Osteocyte (in vitro differentiated cells): ENCODE results near the gene DLG2. TPM values are rescaled to one million over a fixed set of nuclear protein-coding genes. Genes with fewer than 3 reads are reported as not detected.
"Not testable (repeated sequence)": the region's sequence is repeated elsewhere in the genome, so short reads cannot be mapped to it uniquely, and the experiment has no call there.

Experiments used
- DNase-seq: peaks from one replicate; pipeline ENCODE4 v3.0.0; 2021; ENCODE audit warnings: mixed read lengths; ENCODE audit not compliant: unreplicated experiment; ENCODE audit errors: extremely low spot score
- H3K27ac Mint-ChIP-seq: one replicate; pipeline ENCODE4 v1.8.0; 2021; ENCODE audit warnings: mild to moderate bottlenecking, mixed read lengths; ENCODE audit not compliant: unreplicated experiment
- H3K27me3 Mint-ChIP-seq: one replicate; pipeline ENCODE4 v1.8.0; 2021; ENCODE audit warnings: mixed read lengths; ENCODE audit not compliant: unreplicated experiment
- H3K36me3 Mint-ChIP-seq: one replicate; pipeline ENCODE4 v1.8.0; 2021; ENCODE audit warnings: mixed read lengths; ENCODE audit not compliant: unreplicated experiment
- H3K4me1 Mint-ChIP-seq: one replicate; pipeline ENCODE4 v1.8.0; 2021; ENCODE audit warnings: mixed read lengths; ENCODE audit not compliant: unreplicated experiment
- H3K4me3 Mint-ChIP-seq: one replicate; pipeline ENCODE4 v1.8.0; 2021; ENCODE audit warnings: mild to moderate bottlenecking, moderate library complexity, mixed read lengths; ENCODE audit not compliant: unreplicated experiment
- H3K9me3 Mint-ChIP-seq: one replicate; pipeline ENCODE4 v1.8.0; 2021; ENCODE audit warnings: mixed read lengths; ENCODE audit not compliant: unreplicated experiment
- total RNA-seq: library from RNA; stranded (reverse); gene quantifications from 2 replicates; pipeline ENCODE4 v1.2.1, GENCODE V29; 2021
- TF ChIP-seq, protein P1 (sequence below): fragments of 200-600 bp; sonication (generic); IDR thresholded peaks from 2 replicates; pipeline ENCODE4 v1.5.0; 2021; ENCODE audit warnings: antibody characterized with exemption, mild to moderate bottlenecking, moderate library complexity

Gene DLG2
- total RNA-seq, 1 donor from 2014 or later = 2.1 TPM

- TF ChIP-seq, protein P1, sequence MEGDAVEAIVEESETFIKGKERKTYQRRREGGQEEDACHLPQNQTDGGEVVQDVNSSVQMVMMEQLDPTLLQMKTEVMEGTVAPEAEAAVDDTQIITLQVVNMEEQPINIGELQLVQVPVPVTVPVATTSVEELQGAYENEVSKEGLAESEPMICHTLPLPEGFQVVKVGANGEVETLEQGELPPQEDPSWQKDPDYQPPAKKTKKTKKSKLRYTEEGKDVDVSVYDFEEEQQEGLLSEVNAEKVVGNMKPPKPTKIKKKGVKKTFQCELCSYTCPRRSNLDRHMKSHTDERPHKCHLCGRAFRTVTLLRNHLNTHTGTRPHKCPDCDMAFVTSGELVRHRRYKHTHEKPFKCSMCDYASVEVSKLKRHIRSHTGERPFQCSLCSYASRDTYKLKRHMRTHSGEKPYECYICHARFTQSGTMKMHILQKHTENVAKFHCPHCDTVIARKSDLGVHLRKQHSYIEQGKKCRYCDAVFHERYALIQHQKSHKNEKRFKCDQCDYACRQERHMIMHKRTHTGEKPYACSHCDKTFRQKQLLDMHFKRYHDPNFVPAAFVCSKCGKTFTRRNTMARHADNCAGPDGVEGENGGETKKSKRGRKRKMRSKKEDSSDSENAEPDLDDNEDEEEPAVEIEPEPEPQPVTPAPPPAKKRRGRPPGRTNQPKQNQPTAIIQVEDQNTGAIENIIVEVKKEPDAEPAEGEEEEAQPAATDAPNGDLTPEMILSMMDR = no peak
- Mint-ChIP-seq H3K27ac (no peak overlapping the region), H3K9me3 (no peaks in the 10 kb centered on the region), H3K27me3 (peaks cover 4% of the 10 kb centered on the region), H3K4me3 (no peak overlapping the region), H3K36me3 (no peaks in the 10 kb centered on the region), H3K4me1 (no peaks in the 10 kb centered on the region)
- no peak for DNase-seq
Measured at GRCh38 chr11:85385111-85385510, 242.0 kb downstream of the DLG2 start.

GRCh38 chr11:85379066-85379465 is 248.1 kb downstream of the DLG2 start:
- no peak for DNase-seq
- Mint-ChIP-seq H3K4me1 (no peaks in the 10 kb centered on the region), H3K27me3 (peaks cover 6% of the 10 kb centered on the region), H3K36me3 (no peaks in the 10 kb centered on the region), H3K4me3 (no peak overlapping the region), H3K9me3 (no peaks in the 10 kb centered on the region), H3K27ac (no peak overlapping the region)
- TF ChIP-seq, protein P1 = no peak

- no peak overlapping the region for H3K4me3 Mint-ChIP-seq
- H3K27me3 Mint-ChIP-seq = peaks cover 3% of the 10 kb centered on the region
- TF ChIP-seq, protein P1 = no peak
- H3K36me3 Mint-ChIP-seq = no peaks in the 10 kb centered on the region
- DNase-seq = no peak
- H3K27ac Mint-ChIP-seq = no peak overlapping the region
- H3K4me1 Mint-ChIP-seq = no peaks in the 10 kb centered on the region
- no peaks in the 10 kb centered on the region for H3K9me3 Mint-ChIP-seq
Measured at GRCh38 chr11:85377901-85378300, 249.2 kb downstream of the DLG2 start.

DNA sequence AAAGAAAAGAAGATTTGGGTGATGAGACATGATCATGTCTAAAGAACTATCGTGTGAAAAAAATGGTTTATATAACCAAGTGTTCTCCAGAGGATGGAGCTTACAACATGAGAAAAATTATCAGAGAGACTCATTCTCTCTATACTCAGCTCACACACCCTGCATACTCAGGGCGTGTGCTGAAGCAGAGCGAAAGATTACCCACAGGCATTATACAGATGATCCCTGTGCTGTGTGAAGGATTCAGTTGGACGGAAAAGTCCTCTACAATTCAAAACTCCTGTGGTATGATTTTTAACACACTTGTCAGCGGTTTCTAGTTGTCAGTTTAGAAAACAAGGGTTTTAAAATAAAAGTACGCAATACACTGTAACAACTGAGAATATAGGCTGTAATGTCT is 267.3 kb downstream of the DLG2 start:
- H3K4me3 Mint-ChIP-seq = no peak overlapping the region
- H3K27ac Mint-ChIP-seq = no peak overlapping the region
- DNase-seq = no peak
- TF ChIP-seq, protein P1 = no peak
- no peaks in the 10 kb centered on the region for H3K9me3 Mint-ChIP-seq
- peaks cover 2% of the 10 kb centered on the region for H3K27me3 Mint-ChIP-seq
- no peaks in the 10 kb centered on the region for H3K4me1 Mint-ChIP-seq
- H3K36me3 Mint-ChIP-seq = no peaks in the 10 kb centered on the region

GRCh38 chr11:85355921-85356320 is 271.2 kb downstream of the DLG2 start:
- H3K27ac Mint-ChIP-seq = no peak overlapping the region
- TF ChIP-seq, protein P1 = no peak
- H3K9me3 Mint-ChIP-seq = no peaks in the 10 kb centered on the region
- no peak overlapping the region for H3K4me3 Mint-ChIP-seq
- no peaks in the 10 kb centered on the region for H3K36me3 Mint-ChIP-seq
- no peaks in the 10 kb centered on the region for H3K4me1 Mint-ChIP-seq
- no peak for DNase-seq
- peaks cover 2% of the 10 kb centered on the region for H3K27me3 Mint-ChIP-seq

- H3K4me3 Mint-ChIP-seq, H3K9me3 Mint-ChIP-seq, H3K27ac Mint-ChIP-seq, H3K27me3 Mint-ChIP-seq, H3K4me1 Mint-ChIP-seq, H3K36me3 Mint-ChIP-seq, DNase-seq: not testable (repeated sequence)
Measured at GRCh38 chr11:85349539-85349938, 277.6 kb downstream of the DLG2 start.
